K562 (cell line): Measurements from ENCODE around the gene MDP1.

ENCODE experiments used
- CAMTA2 ChIP-seq: fragments of 250-450 bp; sonication (Bioruptor Pico); conservative IDR thresholded peaks from 2 replicates; pipeline ENCODE4 v1.5.1; 2022
- GABPA ChIP-seq: fragments of 200-800 bp; sonication (Bioruptor generic); conservative IDR thresholded peaks from 2 replicates; pipeline ENCODE4 v1.6.1; 2016; ENCODE audit warnings: low read depth, missing genetic modification characterization, missing compliant biosample characterization
- HLTF ChIP-seq: fragments of 450-650 bp; IDR thresholded peaks from 2 replicates; pipeline ENCODE4 v1.6.1; 2016
- RFX5 ChIP-seq: IDR thresholded peaks from 2 replicates; pipeline ENCODE4 v1.6.1; 2011; ENCODE audit warnings: low read depth, mild to moderate bottlenecking, improper control_type of control experiment, low read length
- TBL1XR1 ChIP-seq, 2 experiments: IDR thresholded peaks; 2 replicates each; pipeline ENCODE4 v1.6.1; 2012; ENCODE audit warnings: improper control_type of control experiment in 2 of 2, low read length in 2 of 2, mild to moderate bottlenecking in 1 of 2
- TF ChIP-seq, protein P1 (sequence below), 3 experiments: IDR thresholded peaks in 2 of 3; conservative IDR thresholded peaks in 1 of 3; 2 replicates each; pipeline ENCODE4 v1.5.1; 2011 to 2012; ENCODE audit warnings: low read length in 3 of 3, mild to moderate bottlenecking in 3 of 3, control low read depth in 2 of 3, improper control_type of control experiment in 1 of 3, inconsistent platforms in 1 of 3, low read depth in 1 of 3, mixed read lengths in 1 of 3, moderate library complexity in 1 of 3; ENCODE audit not compliant: insufficient read depth in 2 of 3
- TF ChIP-seq, protein P2 (sequence below): fragments of 250-450 bp; sonication (Bioruptor Pico); IDR thresholded peaks from 2 replicates; pipeline ENCODE4 v1.4.0; 2020

DNA sequence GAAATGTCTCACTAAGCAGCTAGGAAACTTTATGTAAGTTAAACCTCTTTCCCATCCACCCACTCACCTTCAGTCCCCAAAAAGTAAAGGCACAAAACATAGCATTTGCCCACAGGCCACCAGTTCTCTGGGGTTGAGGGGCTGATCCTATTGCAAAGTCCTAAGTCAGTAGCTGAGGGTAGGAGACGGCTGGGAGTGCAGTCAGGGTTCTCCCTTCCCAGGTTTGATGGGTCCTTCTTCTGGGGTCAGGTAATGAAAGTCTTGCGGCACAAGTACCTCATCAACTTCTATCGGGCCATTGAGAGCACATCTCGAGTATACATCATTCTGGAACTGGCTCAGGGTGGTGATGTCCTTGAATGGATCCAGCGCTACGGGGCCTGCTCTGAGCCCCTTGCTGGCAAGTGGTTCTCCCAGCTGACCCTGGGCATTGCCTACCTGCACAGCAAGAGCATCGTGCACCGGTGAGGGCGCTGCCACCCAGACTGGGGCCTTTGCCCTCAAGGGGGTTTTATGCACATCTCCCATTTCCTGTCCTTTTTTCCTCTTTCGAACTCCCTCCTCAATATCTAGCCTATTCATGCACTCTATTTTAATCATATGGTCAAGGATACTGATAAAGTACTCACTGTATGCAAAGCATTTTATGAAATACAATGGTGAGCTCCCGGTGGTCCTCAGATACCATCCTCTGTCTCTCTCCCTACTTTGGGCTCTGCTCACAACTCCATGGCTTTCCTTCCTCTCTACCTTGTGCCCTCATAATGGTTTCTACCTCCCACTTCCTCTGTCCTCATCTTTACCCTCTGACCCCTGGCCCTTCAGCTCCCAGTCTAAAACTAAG, 9.4 kb downstream of the MDP1 start:
- TF ChIP-seq RFX5 (no peak), TBL1XR1 (IDR thresholded peaks at IDR 0.05; ENCODE audit: low read length in 2 of 2) (no peak), HLTF (no peak), CAMTA2 (no peak), GABPA (tag) (no peak)
- TF ChIP-seq, protein P1, sequence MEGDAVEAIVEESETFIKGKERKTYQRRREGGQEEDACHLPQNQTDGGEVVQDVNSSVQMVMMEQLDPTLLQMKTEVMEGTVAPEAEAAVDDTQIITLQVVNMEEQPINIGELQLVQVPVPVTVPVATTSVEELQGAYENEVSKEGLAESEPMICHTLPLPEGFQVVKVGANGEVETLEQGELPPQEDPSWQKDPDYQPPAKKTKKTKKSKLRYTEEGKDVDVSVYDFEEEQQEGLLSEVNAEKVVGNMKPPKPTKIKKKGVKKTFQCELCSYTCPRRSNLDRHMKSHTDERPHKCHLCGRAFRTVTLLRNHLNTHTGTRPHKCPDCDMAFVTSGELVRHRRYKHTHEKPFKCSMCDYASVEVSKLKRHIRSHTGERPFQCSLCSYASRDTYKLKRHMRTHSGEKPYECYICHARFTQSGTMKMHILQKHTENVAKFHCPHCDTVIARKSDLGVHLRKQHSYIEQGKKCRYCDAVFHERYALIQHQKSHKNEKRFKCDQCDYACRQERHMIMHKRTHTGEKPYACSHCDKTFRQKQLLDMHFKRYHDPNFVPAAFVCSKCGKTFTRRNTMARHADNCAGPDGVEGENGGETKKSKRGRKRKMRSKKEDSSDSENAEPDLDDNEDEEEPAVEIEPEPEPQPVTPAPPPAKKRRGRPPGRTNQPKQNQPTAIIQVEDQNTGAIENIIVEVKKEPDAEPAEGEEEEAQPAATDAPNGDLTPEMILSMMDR (IDR thresholded peaks at IDR 0.05 in 2 of 3, conservative IDR thresholded peaks at IDR 0.05 in 1 of 3; ENCODE audit: insufficient read depth in 2 of 3, low read depth in 1 of 3, low read length in 3 of 3), result no peak
- TF ChIP-seq, protein P2, sequence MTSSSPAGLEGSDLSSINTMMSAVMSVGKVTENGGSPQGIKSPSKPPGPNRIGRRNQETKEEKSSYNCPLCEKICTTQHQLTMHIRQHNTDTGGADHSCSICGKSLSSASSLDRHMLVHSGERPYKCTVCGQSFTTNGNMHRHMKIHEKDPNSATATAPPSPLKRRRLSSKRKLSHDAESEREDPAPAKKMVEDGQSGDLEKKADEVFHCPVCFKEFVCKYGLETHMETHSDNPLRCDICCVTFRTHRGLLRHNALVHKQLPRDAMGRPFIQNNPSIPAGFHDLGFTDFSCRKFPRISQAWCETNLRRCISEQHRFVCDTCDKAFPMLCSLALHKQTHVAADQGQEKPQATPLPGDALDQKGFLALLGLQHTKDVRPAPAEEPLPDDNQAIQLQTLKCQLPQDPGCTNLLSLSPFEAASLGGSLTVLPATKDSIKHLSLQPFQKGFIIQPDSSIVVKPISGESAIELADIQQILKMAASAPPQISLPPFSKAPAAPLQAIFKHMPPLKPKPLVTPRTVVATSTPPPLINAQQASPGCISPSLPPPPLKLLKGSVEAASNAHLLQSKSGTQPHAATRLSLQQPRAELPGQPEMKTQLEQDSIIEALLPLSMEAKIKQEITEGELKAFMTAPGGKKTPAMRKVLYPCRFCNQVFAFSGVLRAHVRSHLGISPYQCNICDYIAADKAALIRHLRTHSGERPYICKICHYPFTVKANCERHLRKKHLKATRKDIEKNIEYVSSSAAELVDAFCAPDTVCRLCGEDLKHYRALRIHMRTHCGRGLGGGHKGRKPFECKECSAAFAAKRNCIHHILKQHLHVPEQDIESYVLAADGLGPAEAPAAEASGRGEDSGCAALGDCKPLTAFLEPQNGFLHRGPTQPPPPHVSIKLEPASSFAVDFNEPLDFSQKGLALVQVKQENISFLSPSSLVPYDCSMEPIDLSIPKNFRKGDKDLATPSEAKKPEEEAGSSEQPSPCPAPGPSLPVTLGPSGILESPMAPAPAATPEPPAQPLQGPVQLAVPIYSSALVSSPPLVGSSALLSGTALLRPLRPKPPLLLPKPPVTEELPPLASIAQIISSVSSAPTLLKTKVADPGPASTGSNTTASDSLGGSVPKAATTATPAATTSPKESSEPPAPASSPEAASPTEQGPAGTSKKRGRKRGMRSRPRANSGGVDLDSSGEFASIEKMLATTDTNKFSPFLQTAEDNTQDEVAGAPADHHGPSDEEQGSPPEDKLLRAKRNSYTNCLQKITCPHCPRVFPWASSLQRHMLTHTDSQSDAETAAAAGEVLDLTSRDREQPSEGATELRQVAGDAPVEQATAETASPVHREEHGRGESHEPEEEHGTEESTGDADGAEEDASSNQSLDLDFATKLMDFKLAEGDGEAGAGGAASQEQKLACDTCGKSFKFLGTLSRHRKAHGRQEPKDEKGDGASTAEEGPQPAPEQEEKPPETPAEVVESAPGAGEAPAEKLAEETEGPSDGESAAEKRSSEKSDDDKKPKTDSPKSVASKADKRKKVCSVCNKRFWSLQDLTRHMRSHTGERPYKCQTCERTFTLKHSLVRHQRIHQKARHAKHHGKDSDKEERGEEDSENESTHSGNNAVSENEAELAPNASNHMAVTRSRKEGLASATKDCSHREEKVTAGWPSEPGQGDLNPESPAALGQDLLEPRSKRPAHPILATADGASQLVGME (CRISPR knock-in tag), result no peak
